LHCN-M2 (cell line): Measurements from ENCODE around the gene PIGC. TPM values are rescaled to one million over a fixed set of nuclear protein-coding genes. Genes with fewer than 3 reads are reported as not detected.

ENCODE experiments used
- DNase-seq: peaks from one replicate; pipeline ENCODE4 v3.0.0-alpha.2; 2012; ENCODE audit warnings: low read depth
- polyA plus RNA-seq: library from polyadenylated mRNA; unstranded; fragments of >200 nt; gene quantifications from one replicate; pipeline ENCODE4 v1.2.1, GENCODE V29; 2012; ENCODE audit warnings: missing spikeins
- total RNA-seq: library from RNA; depleted of rRNA; stranded (reverse); fragments of >200 nt; gene quantifications from 2 replicates; pipeline ENCODE4 v1.2.3, GENCODE V29; 2014; rRNA removed

PIGC gene
- 16.5 and 25.0 TPM in 2 replicates for total RNA-seq
- polyA plus RNA-seq, result 15.5 TPM

DNA sequence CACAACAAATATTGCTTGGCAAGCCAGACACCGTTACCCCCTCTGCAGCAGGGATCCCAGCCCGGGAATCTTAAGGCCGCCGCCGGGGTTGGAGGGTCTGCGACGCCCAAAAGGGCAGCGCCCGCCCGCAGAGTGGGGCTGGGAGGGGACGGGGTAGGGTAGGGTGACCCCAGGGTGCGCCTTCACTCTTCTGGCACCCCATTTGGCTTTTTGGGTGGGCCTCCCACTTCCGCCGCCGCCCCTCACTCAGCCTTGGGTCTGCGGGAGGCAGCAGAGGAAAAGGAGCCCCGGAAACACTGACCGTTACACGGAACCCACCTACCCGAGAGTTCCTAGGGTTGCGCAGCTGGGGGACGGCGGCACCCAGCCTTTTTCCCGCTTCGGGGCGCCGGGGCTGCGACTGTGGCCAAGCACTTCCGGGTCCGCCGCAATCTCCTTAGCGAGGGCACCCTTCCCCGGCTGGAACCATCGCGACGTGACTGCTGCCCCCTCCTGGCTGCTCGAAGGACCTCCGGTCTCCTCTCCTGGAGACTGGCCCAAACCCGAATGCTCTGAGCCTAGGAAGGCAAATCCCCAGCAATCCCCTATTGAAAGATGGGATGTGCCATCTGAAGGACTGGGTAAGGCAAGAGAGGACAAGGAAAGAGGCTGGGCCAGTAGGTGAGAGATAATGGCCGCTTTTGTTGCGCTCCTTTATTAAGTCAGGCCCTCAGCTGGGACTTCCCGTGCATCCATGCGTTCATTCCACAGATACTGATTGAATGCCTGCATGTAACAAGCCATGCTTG, at the start of gene PIGC:
PIGC (minus strand) TSS at position 404 of the 788 bp plus-strand sequence. CDS start 1,447 bp downstream, outside the sequence.
- DNase-seq, result peak; percentile 86

DNA sequence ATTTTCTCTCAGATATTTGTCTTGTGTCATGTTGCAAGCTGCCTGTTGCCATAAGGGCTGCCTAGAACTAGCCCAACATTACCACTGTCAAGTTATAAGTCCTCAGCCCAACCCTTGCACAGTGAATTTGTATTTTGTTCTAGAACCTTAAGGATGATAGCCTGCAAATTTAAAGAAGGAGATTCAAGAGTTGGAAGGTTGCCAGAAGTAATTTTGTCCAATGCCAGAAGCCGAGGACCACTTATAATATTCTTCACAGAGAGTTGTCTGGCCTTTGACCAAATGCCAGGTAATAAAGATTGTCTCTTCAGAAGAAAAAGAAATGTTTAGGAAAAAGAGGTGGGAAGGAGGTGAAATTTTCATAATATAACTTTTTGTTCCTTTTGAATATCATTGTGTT, 48.6 kb upstream of the PIGC start:
- DNase-seq, result no peak

DNA sequence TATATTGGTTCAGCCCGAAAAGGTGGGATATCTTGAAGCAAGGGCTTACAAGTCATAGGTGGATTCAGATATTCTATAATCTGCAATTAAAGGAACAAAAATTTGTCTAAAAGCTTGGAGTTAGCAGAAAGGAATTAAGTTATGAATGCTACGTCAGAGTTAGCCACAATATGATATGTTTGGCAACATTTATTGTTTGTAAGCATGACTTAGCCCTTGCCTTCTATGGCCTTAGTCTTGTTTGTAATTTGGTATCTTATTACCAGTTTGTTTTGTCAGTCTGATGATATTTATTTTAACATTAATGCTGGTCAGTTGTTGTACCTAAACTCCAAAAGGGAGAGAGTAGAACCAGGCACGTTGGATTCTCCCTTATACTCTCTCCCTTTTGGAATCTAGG, 46.0 kb upstream of the PIGC start:
- DNase-seq, result peak; percentile 11

DNA sequence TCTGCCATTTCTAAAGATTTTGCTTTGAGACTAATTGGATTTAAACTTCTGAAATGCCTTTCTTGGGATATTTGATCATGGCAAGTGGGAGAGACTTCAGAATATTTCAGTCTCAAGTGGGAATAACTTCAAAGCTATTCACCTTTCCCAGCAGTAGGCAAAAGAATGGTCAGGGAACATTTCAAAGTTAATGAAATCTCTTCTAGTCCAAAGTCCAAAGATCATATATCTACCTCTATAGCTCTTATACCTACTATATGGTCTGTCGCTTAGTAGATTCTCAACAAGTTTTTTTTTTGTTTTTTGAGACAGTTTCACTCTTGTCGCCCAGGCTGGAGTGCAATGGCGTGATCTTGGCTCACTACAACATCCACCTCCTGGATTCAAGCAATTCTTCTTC, 44.5 kb upstream of the PIGC start:
- DNase-seq, result no peak

DNA sequence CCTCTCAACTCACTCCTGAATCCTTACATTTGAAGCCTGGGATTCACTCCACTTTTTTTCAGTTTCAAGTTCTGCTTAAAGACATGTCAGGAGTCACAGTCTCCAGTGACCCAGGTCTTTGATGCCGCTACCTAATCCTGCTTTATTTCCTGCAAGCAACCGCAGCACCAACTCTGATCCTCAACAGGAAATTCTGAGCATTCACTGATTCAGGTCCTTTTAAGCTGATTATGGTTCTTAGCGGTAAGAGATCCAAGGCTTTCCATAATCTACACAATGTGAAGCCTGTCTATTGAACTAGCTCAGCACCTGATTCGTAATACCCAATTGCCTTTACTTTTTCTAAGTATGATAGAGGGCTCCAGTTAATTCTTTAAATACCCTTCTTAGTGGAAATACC, 43.7 kb upstream of the PIGC start:
- DNase-seq, result no peak

DNA sequence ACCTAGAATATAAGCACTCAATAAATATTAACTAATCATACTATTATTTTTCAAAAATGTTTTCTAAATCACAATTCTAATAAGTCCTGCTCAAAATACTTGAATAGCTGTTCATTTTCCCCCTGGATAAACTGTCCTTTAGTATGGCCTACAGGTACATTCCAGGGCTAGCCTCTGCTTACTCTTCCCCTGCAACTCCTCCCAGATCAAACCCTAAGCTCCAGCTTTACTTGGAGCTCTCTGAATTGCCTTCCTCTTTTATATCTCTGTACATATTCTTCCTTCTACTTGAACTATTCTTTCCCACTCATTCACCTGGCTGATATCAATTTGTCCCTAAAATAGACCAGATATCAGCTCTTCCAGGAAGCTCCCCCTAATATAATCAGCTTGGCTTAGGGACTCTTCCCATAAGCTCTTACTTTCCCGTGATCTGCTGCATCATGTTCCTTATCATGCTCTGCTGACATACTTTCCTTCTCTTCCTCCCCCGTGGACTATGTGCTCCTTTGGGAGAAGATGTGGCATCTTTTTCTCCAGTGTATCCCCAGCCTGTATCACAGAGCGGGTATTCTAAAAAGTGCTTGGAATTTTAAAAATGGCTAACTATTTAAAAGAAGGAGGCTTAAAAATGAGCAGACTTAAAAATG, 43.1 kb upstream of the PIGC start:
- no peak for DNase-seq

DNA sequence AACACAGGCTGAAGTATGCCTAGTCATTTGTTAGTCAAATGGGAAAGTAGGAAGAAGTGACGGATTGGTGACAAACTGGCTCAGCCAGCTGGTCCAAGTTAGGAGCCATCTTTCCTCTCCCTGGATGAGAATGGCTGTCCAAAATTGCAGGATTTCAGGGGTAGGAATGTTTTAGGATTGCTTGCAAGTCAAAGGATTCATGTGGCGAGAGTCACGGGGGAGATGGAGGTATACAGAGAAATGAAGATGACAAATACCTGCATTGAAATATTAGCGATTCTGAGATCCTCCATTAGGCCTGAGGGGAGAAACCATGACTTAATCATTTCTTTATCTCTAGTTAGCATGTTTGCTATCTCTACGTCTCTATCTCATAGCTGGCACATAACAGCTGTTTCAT, 41.8 kb upstream of the PIGC start:
- no peak for DNase-seq

DNA sequence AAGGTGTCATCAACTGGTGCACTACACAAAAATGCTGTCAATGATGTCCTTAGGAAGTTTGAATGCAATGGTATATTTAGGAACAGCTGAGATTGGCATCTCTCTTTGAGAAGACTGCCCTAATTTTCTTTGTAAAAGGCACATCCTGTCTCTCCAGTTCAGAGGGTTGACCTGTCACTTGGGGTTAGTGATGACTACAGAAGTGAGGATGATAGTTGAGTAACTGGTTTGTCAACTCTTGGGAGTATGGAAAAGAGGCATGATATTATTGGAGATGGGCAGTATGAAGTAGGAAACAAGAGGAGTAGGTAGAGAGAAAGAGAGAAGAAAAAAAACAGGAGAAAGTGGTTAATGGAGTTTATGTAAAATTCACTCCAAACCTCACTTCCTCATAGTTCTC, 40.4 kb upstream of the PIGC start:
- no peak for DNase-seq

DNA sequence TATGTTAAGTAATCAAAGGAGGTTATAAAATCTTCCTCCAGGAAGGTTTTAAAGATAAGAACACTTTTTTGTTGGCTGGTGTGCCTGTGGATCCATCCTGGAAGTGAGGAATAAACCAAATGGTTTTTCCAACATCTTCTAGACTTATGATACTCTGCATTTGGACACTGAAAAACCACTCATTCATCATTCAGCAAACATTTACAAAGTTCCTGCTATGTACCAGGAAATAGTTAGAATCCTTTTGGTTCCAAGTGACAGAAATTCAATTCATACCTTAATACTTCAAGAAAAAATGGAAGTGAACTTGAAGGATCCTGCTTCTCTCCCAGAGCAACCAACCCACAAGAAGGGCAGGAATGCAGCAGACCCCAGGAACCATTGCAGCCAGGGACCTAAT, 39.6 kb upstream of the PIGC start:
- DNase-seq, result no peak

DNA sequence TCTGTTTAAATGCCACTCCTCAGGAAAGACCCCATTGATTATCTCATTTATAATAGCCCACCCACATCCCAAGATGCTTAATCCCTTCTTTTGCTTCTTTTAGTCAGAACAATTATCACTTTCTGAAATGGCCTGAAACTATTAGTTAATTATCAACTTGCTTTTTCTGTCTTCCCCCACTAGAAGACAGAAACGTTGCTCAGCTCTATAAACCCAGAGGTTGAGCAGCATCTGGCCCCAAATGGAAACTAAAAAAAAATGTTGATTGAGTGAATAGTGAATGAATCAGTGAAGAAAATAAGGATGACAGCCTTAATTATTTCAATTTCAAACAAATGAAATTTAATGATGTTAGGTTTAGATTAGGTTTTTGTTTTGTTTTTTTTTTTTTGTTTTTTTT, 38.2 kb upstream of the PIGC start:
- no peak for DNase-seq

DNA sequence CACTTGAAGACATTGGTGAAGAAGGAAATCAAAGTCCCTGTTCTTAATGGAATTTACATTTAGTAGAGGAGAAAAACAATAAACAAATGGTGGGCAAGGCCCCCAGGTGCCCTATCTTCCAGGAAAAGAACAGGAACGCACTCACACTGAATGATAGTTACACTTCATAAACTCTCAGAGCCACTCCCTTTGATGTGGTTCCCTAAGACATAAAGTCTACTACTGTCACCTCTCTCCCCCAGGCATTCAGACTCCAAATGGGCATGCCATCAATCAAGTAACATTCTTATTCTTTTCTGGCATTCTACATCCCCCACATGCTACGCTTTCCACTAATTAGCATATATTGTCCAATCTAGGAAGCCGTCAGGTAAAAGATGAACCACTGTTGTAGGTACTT, 36.6 kb upstream of the PIGC start:
- DNase-seq, result no peak

DNA sequence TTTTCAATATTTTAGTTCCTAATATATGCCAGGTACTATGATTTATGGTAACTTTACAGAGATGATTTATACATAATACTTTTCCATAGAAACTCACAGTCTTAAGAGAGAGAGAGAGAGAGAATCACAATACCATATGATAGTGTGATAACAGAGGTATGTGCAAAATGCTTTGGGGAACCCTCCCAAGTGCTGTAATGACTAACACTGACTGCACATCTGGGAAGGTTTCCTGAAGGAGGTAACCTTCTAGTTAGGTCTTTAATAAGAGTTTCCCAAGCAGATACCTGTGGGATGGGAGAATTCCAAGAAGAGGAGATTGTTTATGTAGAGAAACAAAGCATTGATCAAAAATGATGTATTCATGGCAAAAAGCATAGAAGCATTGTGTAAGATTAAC, 34.6 kb upstream of the PIGC start:
- no peak for DNase-seq

DNA sequence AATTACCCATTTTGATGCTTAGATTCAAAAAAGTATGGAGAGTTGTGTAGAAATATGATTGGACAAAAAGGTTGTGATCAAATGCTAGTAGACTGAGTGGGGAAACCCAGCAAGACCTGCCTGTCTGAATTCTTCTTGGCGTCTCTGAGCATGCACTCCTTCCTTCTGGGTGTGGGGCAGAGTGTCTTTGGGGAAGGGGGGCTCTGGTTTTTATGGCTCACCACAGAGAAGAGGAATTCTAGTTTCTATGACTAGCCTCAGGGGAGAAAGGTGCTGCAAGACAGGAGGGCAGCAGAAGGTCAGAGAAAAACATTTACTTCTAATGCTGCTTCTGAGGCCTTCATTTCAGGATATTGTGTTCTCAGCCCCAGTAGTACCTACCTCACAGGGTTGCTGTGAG, 33.9 kb upstream of the PIGC start:
- no peak for DNase-seq

DNA sequence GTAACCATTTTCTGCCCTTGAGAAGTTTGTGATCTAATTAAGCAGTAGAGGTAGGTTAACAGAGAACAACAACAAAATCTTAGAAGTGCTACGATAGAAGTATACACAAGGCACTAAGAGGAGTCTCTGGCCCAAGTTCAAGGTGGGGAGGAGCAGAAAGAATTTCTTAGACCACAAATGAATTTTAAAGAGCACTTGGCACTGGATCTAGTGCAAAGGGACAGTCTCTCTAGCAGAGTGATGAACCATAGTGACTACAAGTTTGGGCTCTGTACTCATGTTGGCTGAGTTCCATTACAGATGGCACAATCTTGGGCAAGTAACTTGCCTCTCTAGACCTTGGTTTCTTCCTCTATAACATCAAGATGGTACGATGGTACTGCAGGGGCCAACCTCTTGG, 33.3 kb upstream of the PIGC start:
- no peak for DNase-seq

DNA sequence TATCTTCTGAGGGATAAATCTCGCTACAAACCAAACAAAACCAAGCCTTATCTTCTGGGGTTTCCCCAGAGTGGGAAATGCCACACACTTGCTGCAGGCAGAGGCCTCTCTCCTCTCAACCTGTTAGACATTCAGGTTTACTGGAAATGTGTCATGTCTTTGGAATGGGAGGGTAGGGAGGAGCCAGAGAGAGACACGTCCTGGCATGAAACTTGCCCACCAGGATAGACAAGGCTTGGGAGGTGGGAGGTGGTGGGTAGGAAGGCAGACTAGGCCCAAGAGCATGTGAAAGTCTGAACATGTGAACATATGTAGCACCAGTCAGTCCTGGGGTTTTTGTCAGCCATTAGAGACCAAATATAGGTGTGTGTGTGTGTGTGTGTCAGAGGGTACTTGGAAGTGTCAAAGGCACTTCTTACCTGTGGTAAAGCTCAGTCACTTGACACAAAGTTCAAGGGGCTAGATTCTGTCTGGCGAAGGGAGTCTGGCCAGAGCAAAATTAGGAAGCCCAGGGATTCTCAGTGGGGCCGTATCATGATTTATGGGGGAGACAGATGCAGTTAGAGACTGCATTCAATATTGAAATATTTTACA, 32.4 kb upstream of the PIGC start:
- DNase-seq, result no peak

DNA sequence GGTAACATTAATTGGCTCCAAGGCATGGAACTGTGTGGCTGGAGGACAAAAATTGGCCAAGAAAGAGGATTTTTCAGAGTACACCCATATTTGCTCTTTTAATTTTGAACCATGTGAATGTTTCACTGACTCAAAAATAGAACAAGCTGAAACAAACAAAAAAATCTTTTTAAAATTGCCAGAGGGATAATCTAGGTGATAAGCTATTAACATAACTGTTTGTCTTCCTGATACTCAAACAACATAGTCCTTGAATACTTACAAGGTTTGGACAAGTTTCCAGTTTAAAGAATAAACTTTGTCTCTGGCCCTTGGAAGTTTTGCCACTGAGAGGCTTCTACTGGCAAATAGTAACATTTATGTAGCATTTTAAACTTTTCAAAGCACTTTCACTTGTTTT, 30.0 kb upstream of the PIGC start:
- DNase-seq, result no peak

DNA sequence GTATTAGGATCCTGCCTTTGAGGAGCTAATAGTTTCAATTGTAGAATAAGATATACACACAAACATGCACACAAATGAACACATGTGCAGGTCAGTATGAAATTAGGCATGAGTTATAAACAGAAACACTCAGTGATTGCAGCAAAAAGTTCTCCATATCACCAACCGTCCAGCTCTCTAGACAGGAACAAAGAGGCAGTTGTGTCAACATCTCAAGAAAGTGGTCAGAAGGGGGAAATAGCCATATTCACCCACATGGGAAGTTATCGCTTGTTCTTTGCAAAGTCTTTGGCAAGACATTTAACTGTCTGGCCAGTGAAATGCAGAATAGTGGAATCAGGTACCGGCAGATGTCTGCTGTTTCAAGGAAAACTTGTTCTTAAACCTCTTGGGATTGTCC, 29.4 kb upstream of the PIGC start:
- no peak for DNase-seq

DNA sequence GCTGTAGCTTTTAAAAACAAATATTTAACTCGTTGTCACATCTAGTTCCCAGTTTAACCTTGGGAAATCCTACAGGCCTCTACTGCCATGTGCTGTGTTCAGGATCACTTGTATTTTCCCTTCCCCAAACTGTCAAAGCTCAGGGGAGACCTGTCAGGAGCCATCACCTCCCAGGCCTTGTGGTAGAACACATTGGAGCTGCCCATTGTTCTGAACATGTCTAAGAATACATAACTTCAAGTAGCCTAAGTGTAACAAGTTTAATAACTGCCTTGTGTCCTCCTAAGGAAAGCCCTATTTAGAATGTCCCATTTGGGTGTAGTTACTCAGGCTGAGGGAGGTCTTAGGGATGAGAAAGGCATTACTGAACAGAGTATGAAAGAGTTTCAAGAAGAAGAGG, 28.6 kb upstream of the PIGC start:
- no peak for DNase-seq

DNA sequence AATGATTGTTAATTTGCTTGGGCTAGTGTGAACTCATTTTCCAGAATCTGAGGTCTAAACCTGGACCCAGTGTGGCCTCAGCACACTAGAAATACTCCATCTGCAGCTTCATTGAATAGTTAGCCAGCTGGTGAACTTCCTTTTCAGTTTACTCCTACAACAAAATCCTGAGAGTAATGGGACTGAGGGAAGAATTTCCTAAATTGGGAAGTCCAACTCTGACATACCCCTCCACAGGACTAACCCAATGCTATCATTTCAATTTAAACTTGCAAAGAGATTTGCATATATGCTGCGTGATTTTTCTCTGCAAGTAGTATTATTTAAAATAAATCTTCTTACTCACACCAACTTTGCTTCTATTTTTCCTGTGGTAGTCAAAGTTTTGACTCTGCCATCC, 27.8 kb upstream of the PIGC start:
- DNase-seq, result no peak

DNA sequence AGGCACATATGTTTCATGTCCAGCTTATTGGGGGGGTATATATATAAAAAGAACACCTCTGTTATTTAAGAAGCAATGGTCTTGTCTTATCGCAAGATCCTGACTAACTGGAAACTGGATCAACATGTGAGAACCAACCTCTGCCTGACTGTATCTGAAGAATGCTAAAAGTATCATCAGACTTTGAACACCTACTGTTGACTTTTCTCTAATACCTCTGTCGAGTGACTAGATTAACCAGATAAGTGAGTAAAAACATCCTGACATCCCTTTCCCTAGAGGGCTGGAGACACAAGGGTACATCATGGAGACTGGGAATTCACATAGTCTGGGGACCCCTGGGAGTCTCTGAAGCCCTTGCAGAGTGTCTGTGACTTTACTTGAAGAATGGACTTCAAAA, 26.3 kb upstream of the PIGC start:
- DNase-seq, result no peak

DNA sequence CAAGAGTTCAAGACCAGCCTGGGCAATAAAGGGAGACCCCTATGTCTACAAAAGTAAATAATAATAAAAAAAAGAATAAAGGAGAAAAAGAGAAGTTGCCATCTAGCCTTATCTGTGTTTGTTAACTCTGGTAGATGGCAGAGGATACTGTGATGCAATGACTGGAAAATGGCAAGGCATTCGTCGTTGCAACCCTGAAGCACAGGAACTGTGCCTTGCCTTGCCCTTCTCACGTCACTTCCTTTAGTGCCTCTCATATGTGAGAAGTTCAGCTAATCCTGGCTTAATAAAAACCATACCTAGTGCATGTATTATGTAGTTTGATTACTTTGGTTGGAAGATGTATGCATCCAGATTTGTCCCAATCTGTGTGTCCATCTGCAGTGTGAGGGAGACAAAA, 25.8 kb upstream of the PIGC start:
- DNase-seq, result no peak

DNA sequence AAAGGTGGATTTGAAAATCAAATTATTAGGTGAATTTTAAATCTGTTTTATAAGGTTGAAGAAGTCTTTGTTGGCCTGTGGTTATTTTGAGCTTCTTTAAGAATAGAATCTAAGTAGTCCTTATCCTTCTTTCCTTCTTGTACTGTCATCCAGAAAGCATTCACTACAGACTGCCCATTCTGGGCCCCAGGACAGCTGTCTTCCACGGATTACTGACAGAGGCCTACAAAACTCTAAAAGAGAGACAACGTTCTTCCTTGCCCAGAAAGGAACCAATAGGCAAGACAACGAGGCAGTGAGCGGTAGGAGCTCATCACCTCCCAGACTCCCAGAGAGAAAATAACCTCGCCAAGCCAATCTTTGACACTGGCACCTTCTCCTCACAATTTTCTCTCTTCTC, 24.4 kb upstream of the PIGC start:
- peak; percentile 66 for DNase-seq

DNA sequence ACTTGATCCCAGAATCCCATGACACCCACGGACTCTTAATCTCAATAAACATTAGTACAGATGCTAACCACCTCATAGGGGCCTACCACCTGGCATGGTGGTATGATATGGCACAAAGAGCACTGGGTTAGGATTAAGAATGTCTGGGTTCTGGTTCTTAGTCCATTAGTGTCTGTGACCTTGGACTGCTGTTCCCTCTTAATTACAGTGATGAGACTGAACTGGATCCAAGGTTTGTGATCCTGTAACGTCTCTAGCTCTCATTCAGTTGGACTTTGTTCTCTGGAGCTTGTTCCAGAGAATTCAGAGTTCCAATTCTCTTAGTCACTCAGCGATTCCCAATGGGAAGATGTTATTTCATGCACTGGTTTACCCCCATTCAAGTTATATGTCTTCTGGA, 23.6 kb upstream of the PIGC start:
- peak; percentile 33 for DNase-seq
